ENCODE results near the gene ARFGAP1.

Gene ARFGAP1

DNA sequence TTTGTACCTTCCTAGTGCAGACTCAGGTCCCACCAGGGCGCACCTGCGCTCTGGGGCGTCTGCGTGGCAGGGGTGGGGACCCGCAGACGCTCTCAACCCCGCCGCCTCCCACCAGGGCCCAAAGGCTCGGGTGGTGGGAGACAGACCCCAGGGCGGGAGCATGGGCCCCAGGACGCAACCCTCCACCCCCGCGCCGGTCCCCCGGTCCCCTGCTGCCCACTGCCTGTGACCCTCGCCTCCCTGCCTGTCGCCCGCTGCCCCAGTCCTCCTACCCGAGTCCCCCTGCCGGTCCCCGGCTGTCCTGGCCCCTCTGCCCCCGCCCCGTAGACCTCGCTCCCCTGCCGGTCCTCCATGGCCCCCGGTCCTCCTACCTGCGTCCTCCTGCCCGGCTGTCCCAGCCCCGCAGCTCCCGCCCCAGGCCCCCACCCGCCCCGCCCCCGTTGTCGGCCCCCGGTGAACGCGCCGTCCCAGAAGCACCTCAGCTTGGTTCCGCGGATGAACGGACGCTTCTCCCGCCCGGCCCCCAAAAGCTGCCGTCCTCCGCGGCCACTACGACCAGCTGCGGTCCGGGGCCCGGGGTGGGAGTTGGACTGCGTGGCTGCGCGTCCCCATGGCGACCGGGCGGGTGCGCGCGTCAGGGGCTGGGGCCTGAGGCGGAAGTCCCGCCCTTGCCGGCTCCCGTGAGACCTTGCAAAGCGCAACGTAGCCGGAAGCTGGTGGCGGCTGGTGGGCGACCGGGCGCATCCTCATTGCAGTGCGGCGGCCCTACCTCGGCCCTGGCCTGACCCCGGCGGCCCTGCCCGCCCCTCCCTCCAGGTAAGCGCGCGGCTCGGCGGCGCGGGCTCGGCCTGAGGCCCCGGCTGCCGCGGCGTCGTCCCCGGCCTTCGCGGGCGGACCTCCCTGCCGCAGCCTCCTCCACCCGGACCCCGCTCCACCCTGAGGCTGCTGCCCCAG is at the start of gene ARFGAP1:
Gene ARFGAP1 (plus strand): TSS at position 709 of the 954 bp plus-strand sequence. CDS start 2,768 bp downstream, outside the sequence.
- peak; percentile 96 for ATAC-seq
- TF ChIP-seq TOX (CRISPR knock-in tag; IDR thresholded peaks at IDR 0.05; ENCODE audit: borderline replicate concordance) (no peak), OSR1 (CRISPR knock-in tag; IDR thresholded peaks at IDR 0.05) (no peak), CSDC2 (CRISPR knock-in tag; IDR thresholded peaks at IDR 0.05) (no peak), SNAI2 (CRISPR knock-in tag; IDR thresholded peaks at IDR 0.05) (no peak), ESRRG (CRISPR knock-in tag; IDR thresholded peaks at IDR 0.05) (no peak), ZC3H10 (CRISPR knock-in tag; IDR thresholded peaks at IDR 0.05) (no peak)

DNA sequence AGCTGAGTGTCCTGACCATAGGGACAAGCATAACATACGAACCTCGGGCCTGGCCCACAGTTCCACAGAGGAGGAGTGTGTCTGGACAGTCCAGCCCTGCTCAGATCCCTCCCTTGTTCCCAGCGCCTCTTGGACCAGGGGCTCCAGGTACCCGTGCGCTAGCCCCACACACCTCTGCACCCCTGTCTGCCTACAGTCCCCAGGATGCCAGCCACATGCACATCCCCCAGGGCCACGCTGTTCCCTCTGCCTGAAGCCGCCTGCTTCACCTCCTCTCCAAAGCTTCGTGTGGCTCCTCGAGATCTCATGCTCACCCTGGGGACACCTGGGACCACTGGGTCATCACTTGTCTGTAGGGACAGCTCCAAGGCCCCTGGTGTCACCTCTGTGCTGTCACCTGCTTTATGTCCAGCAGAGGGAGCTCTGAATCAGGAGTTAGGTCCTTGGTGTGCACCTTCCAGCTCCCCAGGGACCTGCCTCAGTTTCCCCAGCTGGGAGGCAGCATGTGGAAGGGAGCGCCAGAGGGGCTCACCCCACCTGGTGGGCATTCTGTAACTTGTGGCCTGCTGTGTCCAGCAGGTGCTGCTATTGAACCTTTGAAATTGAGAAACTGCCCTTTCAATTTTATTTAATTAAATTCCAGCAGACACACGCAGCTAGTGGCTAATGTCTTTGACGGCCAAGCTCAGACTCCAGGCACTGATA is 49.3 kb upstream of the ARFGAP1 start:
- TF ChIP-seq, protein P1, sequence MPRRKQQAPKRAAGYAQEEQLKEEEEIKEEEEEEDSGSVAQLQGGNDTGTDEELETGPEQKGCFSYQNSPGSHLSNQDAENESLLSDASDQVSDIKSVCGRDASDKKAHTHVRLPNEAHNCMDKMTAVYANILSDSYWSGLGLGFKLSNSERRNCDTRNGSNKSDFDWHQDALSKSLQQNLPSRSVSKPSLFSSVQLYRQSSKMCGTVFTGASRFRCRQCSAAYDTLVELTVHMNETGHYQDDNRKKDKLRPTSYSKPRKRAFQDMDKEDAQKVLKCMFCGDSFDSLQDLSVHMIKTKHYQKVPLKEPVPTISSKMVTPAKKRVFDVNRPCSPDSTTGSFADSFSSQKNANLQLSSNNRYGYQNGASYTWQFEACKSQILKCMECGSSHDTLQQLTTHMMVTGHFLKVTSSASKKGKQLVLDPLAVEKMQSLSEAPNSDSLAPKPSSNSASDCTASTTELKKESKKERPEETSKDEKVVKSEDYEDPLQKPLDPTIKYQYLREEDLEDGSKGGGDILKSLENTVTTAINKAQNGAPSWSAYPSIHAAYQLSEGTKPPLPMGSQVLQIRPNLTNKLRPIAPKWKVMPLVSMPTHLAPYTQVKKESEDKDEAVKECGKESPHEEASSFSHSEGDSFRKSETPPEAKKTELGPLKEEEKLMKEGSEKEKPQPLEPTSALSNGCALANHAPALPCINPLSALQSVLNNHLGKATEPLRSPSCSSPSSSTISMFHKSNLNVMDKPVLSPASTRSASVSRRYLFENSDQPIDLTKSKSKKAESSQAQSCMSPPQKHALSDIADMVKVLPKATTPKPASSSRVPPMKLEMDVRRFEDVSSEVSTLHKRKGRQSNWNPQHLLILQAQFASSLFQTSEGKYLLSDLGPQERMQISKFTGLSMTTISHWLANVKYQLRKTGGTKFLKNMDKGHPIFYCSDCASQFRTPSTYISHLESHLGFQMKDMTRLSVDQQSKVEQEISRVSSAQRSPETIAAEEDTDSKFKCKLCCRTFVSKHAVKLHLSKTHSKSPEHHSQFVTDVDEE (CRISPR knock-in tag; IDR thresholded peaks at IDR 0.05) = no peak
- no peak for TF ChIP-seq ZNF565 (CRISPR knock-in tag; conservative IDR thresholded peaks at IDR 0.05; ENCODE audit: low read depth)
- no peak for TF ChIP-seq GLIS3 (CRISPR knock-in tag; IDR thresholded peaks at IDR 0.05)
- no peak for TF ChIP-seq TCF4 (CRISPR knock-in tag; IDR thresholded peaks at IDR 0.05; ENCODE audit: borderline replicate concordance)
- TF ChIP-seq CSDC2 (CRISPR knock-in tag; IDR thresholded peaks at IDR 0.05) = no peak
- TF ChIP-seq, protein P2, sequence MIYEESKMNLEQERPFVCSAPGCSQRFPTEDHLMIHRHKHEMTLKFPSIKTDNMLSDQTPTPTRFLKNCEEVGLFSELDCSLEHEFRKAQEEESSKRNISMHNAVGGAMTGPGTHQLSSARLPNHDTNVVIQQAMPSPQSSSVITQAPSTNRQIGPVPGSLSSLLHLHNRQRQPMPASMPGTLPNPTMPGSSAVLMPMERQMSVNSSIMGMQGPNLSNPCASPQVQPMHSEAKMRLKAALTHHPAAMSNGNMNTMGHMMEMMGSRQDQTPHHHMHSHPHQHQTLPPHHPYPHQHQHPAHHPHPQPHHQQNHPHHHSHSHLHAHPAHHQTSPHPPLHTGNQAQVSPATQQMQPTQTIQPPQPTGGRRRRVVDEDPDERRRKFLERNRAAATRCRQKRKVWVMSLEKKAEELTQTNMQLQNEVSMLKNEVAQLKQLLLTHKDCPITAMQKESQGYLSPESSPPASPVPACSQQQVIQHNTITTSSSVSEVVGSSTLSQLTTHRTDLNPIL (CRISPR knock-in tag; IDR thresholded peaks at IDR 0.05; ENCODE audit: low read depth) = no peak
- no peak for TF ChIP-seq OSR1 (CRISPR knock-in tag; IDR thresholded peaks at IDR 0.05)
- TF ChIP-seq ZNF8 (CRISPR knock-in tag; IDR thresholded peaks at IDR 0.05) = no peak
- peak; percentile 66 for ATAC-seq

DNA sequence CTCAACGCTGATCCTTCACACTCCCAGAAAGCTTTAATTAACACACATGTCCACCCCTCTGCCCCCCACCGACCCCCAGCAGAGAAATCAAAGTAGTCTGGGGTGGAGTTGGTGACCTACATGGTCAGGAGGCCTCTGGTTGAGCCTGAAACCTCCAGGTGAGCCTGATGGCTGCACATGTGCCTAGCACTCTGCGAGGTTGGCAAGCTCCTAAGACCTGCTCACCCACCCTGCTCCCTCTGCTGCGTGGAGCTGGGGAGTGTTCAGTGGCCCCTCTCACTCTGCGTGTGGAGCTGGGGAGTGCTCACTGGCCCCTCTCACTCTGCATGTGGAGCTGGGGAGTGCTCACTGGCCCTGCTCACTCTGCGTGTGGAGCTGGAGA is 48.8 kb upstream of the ARFGAP1 start:
- no peak for TF ChIP-seq ZC3H10 (CRISPR knock-in tag; IDR thresholded peaks at IDR 0.05)
- TF ChIP-seq, protein P1 (CRISPR knock-in tag; IDR thresholded peaks at IDR 0.05) = no peak
- TF ChIP-seq ESRRG (CRISPR knock-in tag; IDR thresholded peaks at IDR 0.05) = no peak
- TF ChIP-seq, protein P3, sequence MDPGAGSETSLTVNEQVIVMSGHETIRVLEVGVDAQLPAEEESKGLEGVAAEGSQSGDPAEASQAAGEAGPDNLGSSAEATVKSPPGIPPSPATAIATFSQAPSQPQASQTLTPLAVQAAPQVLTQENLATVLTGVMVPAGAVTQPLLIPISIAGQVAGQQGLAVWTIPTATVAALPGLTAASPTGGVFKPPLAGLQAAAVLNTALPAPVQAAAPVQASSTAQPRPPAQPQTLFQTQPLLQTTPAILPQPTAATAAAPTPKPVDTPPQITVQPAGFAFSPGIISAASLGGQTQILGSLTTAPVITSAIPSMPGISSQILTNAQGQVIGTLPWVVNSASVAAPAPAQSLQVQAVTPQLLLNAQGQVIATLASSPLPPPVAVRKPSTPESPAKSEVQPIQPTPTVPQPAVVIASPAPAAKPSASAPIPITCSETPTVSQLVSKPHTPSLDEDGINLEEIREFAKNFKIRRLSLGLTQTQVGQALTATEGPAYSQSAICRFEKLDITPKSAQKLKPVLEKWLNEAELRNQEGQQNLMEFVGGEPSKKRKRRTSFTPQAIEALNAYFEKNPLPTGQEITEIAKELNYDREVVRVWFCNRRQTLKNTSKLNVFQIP (CRISPR knock-in tag; IDR thresholded peaks at IDR 0.05; ENCODE audit: borderline replicate concordance, low read depth) = no peak
- TF ChIP-seq CSDC2 (CRISPR knock-in tag; IDR thresholded peaks at IDR 0.05) = no peak
- TF ChIP-seq, protein P4, sequence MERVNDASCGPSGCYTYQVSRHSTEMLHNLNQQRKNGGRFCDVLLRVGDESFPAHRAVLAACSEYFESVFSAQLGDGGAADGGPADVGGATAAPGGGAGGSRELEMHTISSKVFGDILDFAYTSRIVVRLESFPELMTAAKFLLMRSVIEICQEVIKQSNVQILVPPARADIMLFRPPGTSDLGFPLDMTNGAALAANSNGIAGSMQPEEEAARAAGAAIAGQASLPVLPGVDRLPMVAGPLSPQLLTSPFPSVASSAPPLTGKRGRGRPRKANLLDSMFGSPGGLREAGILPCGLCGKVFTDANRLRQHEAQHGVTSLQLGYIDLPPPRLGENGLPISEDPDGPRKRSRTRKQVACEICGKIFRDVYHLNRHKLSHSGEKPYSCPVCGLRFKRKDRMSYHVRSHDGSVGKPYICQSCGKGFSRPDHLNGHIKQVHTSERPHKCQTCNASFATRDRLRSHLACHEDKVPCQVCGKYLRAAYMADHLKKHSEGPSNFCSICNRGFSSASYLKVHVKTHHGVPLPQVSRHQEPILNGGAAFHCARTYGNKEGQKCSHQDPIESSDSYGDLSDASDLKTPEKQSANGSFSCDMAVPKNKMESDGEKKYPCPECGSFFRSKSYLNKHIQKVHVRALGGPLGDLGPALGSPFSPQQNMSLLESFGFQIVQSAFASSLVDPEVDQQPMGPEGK (CRISPR knock-in tag; IDR thresholded peaks at IDR 0.05; ENCODE audit: borderline replicate concordance) = no peak
- no peak for TF ChIP-seq RARB (CRISPR knock-in tag; IDR thresholded peaks at IDR 0.05)
- TF ChIP-seq ZNF565 (CRISPR knock-in tag; conservative IDR thresholded peaks at IDR 0.05; ENCODE audit: low read depth) = no peak
- TF ChIP-seq, protein P2 (CRISPR knock-in tag; IDR thresholded peaks at IDR 0.05; ENCODE audit: low read depth) = no peak
- no peak for TF ChIP-seq SNAI2 (CRISPR knock-in tag; IDR thresholded peaks at IDR 0.05)
- TF ChIP-seq ZFP3 (CRISPR knock-in tag; IDR thresholded peaks at IDR 0.05) = no peak
- TF ChIP-seq ZNF8 (CRISPR knock-in tag; IDR thresholded peaks at IDR 0.05) = no peak
- TF ChIP-seq ZFP30 (CRISPR knock-in tag; IDR thresholded peaks at IDR 0.05) = no peak
- ATAC-seq = no peak
